Neural progenitor cell (in vitro differentiated cells): ENCODE results near the gene CDCA7L.

Experiments used
- CTCF ChIP-seq: fragments of 200-600 bp; sonication (generic); IDR thresholded peaks from 2 replicates; pipeline ENCODE4 v1.5.1; 2017; ENCODE audit warnings: antibody characterized with exemption, mild to moderate bottlenecking
- EZH2 ChIP-seq: fragments of 200-600 bp; sonication (generic); IDR thresholded peaks from 2 replicates; pipeline ENCODE4 v1.6.1; 2017; ENCODE audit warnings: antibody characterized with exemption, mild to moderate bottlenecking, moderate library complexity

DNA sequence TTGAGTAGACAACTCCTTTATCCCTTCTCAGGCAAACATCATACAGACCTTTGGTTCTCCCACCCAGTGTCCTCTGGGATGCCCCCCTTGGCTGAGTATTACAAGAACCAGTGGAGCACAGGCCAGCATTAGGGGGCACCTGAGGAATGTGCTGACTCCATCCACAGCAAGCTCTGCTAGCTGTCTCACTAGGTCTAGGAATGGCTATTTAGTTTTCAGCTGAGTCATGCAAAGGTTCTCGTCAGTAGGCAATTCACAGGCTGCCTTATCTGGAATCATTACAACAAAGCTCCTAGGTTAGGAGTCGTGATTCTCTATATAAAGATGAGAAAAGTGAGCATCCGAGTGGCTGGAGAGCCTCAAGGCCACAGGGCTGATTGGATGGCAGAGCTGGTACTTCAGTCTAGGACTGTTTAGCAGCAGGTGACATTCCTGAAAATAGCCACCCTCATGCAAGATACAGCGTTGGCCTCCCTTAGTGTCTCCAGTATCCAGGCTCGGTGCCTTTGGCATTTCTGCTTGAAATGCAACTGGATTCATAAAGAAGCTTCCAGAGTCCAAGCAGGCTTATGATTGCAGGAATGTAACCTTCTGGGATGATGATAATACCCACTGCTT, 75.8 kb downstream of the CDCA7L start:
- TF ChIP-seq CTCF = no peak
- no peak for TF ChIP-seq EZH2
